ENCODE data around the gene METTL8. TPM values are rescaled to one million over a fixed set of nuclear protein-coding genes. Genes with fewer than 3 reads are reported as not detected.
A peak's percentile ranks its signal among the peaks of the same experiment; 100 is the strongest.

Gene METTL8
- total and polyA plus RNA-seq, 2 of the 13 experiments (the other 11 are each of a cell fraction or from before 2014, with no cell fraction given) = 18.6 to 68.2 TPM

- POLR2A ChIA-PET = no interaction called here
- intact Hi-C loops (cut with micrococcal nuclease; ENCODE audit: unreplicated experiment) = no loop called here
- TF ChIP-seq POGZ (CRISPR knock-in tag; IDR thresholded peaks at IDR 0.05) = 0 out of 2 replicates have a peak, but pooled peaks have one; percentile 40
- TF ChIP-seq HNF4A (CRISPR knock-in tag; IDR thresholded peaks at IDR 0.05) = peak; percentile 29; the same call in 1 of the 2 replicates
- TF ChIP-seq ZNF432 (CRISPR knock-in tag; IDR thresholded peaks at IDR 0.05; ENCODE audit: borderline replicate concordance) = no peak
- no peak for TF ChIP-seq ZBTB43 (CRISPR knock-in tag; conservative IDR thresholded peaks at IDR 0.05)
- TF ChIP-seq KLF11 (CRISPR knock-in tag; IDR thresholded peaks at IDR 0.05) = no peak
- TF ChIP-seq ZNF460 (CRISPR knock-in tag; IDR thresholded peaks at IDR 0.05; ENCODE audit: borderline replicate concordance) = peak; percentile 90
- TF ChIP-seq ZNF644 (CRISPR knock-in tag; IDR thresholded peaks at IDR 0.05; ENCODE audit: low read depth) = peak; percentile 50; the same call in 1 of the 2 replicates
- no peak; the same call in 1 of the 2 replicates for TF ChIP-seq TCF7 (IDR thresholded peaks at IDR 0.05; ENCODE audit: low read depth)
- TF ChIP-seq ZBTB49 (CRISPR knock-in tag; IDR thresholded peaks at IDR 0.05; ENCODE audit: borderline replicate concordance) = no peak
- no peak for TF ChIP-seq ZNF740 (CRISPR knock-in tag; IDR thresholded peaks at IDR 0.05)
- no peak for TF ChIP-seq SMYD3 (CRISPR knock-in tag; IDR thresholded peaks at IDR 0.05)
- TF ChIP-seq NR2F6 (IDR thresholded peaks at IDR 0.05) = peak; percentile 47
- peak; percentile 68; the same call in 1 of the 2 replicates for TF ChIP-seq NR2F6 (CRISPR knock-in tag; IDR thresholded peaks at IDR 0.05)
- TF ChIP-seq TFAP4 (IDR thresholded peaks at IDR 0.05; ENCODE audit: borderline replicate concordance, low read depth) = peak; percentile 57; the same call in 1 of the 2 replicates
- no peak for TF ChIP-seq SOX13 (IDR thresholded peaks at IDR 0.05)
- peak in 1 of 2 experiments; percentile 34; a peak in 1 of 4 replicates for TF ChIP-seq SOX13 (CRISPR knock-in tag; conservative IDR thresholded peaks at IDR 0.05 in 1 of 2, IDR thresholded peaks at IDR 0.05 in 1 of 2)
- peak; percentile 42; the same call in 1 of the 2 replicates for TF ChIP-seq RARA (CRISPR knock-in tag; IDR thresholded peaks at IDR 0.05)
- peak; percentile 40; the same call in 1 of the 2 replicates for TF ChIP-seq CEBPB (IDR thresholded peaks at IDR 0.05; ENCODE audit: borderline replicate concordance, low read depth, low read length)
- TF ChIP-seq ZEB1 (IDR thresholded peaks at IDR 0.05; ENCODE audit: insufficient replicate concordance, low read depth) = peak; percentile 52
- TF ChIP-seq ZNF292 (CRISPR knock-in tag; IDR thresholded peaks at IDR 0.05; ENCODE audit: borderline replicate concordance, low read depth) = peak; percentile 68; the same call in 1 of the 2 replicates
Observed at GRCh38 chr2:171279983-171280790, 153.6 kb downstream of the METTL8 start.

More at GRCh38 chr2:171279983-171280790, 153.6 kb downstream of the METTL8 start:
- Histone ChIP-seq H3K79me2 (ENCODE audit: insufficient read depth, low read length) (no peaks in the 10 kb centered on the region), H3K9ac (ENCODE audit: insufficient read depth, low read depth, low read length) (no peak overlapping the region), H3K9me3 (ENCODE audit: low read length) (no peaks in the 10 kb centered on the region), H3K36me3 (replicated peaks in 1 of 2; ENCODE audit: control insufficient read depth in 1 of 2, insufficient read depth in 2 of 2, low read length in 2 of 2) (no peaks in the 10 kb centered on the region), H2AFZ (ENCODE audit: low read length) (no peak overlapping the region), H4K20me1 (ENCODE audit: insufficient read depth, low read length) (no peaks in the 10 kb centered on the region), H3K4me1 (ENCODE audit: insufficient read depth, low read length) (peaks cover 22% of the 10 kb centered on the region), H3K4me2 (ENCODE audit: low read depth, low read length) (no peak overlapping the region; the same call in 1 of the 2 replicates), H3K27me3 (ENCODE audit: control insufficient read depth in 1 of 2, insufficient read depth in 2 of 2, low read length in 2 of 2) (no peaks in the 10 kb centered on the region), H3K4me3 (replicated peaks in 1 of 3; ENCODE audit: insufficient read depth in 1 of 3, low read depth in 2 of 3, low read length in 3 of 3) (no peak overlapping the region), H3K27ac (ENCODE audit: extremely low read length, insufficient read depth, low read length) (no peak overlapping the region)
- CTCF ChIA-PET (ENCODE audit: low intra/inter-chr PET ratio, low total read pairs) = no interaction called here
- 25% methylated on average over 13 of the region's 13 CpGs for WGBS (ENCODE audit: low lambda C conversion rate)
- no TSS peak for BruUV-seq (replicated peaks)
- FAIRE-seq (peak; percentile 56), DNase-seq (ENCODE audit: low spot score) (peak; percentile 30), ATAC-seq (peak; percentile 53; the same call in 2 of the 3 replicates)
- in situ Hi-C loops (cut with HindIII; ENCODE audit: extremely low pct_ligation_motif_present, low pct_unique_long_range_greater_than_20kb) = no loop called here

Measured in HepG2 (cell line).